ENCODE results near the gene LEP.

The LEP gene

GRCh38 chr7:128251337-128251736, 10.3 kb downstream of the LEP start:
- H3K27ac ChIP-seq: no peak overlapping the region
- TF ChIP-seq CTCF (conservative IDR thresholded peaks at IDR 0.05) (no peak), ZFX (IDR thresholded peaks at IDR 0.05) (no peak)

- TF ChIP-seq CTCF (conservative IDR thresholded peaks at IDR 0.05) (no peak), ZFX (IDR thresholded peaks at IDR 0.05) (no peak)
- no peak overlapping the region for H3K27ac ChIP-seq
Measured at GRCh38 chr7:128253701-128254100, 12.6 kb downstream of the LEP start.

GRCh38 chr7:128254470-128254869, 13.4 kb downstream of the LEP start:
- TF ChIP-seq ZFX (IDR thresholded peaks at IDR 0.05) (no peak), CTCF (conservative IDR thresholded peaks at IDR 0.05) (no peak)
- H3K27ac ChIP-seq: no peak overlapping the region

GRCh38 chr7:128255271-128255670, 14.2 kb downstream of the LEP start:
- TF ChIP-seq ZFX (IDR thresholded peaks at IDR 0.05) (no peak), CTCF (conservative IDR thresholded peaks at IDR 0.05) (no peak)
- H3K27ac ChIP-seq: no peak overlapping the region

GRCh38 chr7:128257458-128257857, 16.4 kb downstream of the LEP start:
- no peak overlapping the region for H3K27ac ChIP-seq
- no peak for TF ChIP-seq ZFX (IDR thresholded peaks at IDR 0.05)

GRCh38 chr7:128259131-128260061, 18.3 kb downstream of the LEP start:
- peak overlapping the region; percentile 35 for H3K27ac ChIP-seq

GRCh38 chr7:128260069-128260795, 19.2 kb downstream of the LEP start:
- H3K27ac ChIP-seq: peak overlapping the region; percentile 35
- TF ChIP-seq CTCF (conservative IDR thresholded peaks at IDR 0.05): no peak
- TF ChIP-seq ZFX (IDR thresholded peaks at IDR 0.05): no peak

More at GRCh38 chr7:128259131-128260061, 18.3 kb downstream of the LEP start:
- TF ChIP-seq CTCF (conservative IDR thresholded peaks at IDR 0.05) (no peak), ZFX (IDR thresholded peaks at IDR 0.05) (no peak)

Measured in C4-2B (cell line).